GM18873 (cell line): ENCODE measurements around the gene PHYKPL.

Experiments used
- ATAC-seq: cut with Tn5 transposase; IDR thresholded peaks from one replicate; pipeline ENCODE4 v1.9.1; 2021; ENCODE audit warnings: mild to moderate bottlenecking, moderate library complexity, moderate number of reproducible peaks; ENCODE audit not compliant: unreplicated experiment, low FRiP score

PHYKPL gene

DNA sequence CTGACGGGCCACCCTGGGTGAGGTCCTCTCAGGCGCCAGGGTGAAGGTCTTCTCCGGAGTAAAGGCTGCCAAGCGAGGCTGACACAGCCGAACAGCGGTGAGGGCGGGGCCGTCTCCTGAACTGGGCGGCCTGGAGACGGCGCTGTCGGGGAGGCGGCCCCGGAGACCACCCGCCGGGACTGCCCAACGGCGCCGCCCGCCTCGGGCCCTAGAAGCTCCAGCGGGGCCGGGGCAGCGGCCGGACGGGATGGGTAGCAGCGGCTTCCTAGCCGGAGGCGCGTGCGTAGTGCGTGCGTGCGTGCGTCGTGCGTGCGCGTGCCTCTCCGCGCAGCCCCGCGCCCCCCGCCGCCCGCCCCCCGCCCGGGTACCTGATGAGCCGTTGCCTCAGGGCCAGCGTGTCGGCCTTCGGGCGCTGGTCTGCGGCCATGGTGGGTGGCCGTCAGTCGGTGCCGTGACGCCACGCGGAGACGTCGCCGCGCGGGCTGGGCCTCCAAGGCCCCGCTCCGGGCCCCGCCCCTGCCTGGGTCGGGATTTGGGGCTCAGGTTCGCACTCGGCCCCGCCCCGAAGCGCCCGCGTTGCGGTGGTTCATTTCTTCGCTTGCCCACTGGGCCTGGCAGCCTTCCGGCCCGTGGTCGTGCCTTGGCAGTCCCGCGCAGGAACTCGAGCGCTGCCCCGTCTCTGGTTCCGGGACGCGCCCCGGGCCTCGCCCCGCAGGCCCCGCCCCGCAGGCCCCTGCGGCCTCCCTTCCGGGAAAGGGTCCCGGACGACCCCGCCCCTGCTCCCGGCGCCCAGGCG, at the start of gene PHYKPL:
Gene PHYKPL (minus strand): TSS at position 679 of the 796 bp plus-strand sequence. CDS start 252 bp downstream, at position 427.
- ATAC-seq: peak; percentile 51

DNA sequence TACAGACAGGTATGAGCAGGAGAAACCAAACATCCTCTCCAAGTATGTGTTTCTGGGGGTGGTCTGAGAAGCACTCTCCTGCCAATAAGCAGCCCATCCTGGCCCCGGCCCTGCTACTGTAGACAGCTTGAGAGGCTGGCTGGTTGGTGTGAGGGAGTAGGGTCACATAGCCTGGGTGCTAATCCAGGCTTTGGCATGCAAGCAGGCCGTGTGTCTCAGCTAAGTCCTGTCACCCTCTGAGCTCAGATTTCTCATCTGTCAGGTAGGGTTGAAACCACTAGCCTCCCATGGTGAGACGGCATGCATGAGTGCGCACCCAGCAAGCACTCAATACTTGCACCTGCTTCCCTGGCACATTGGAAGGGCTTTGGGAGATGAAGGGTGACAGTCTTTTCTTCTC, 49.8 kb upstream of the PHYKPL start:
- ATAC-seq: no peak

DNA sequence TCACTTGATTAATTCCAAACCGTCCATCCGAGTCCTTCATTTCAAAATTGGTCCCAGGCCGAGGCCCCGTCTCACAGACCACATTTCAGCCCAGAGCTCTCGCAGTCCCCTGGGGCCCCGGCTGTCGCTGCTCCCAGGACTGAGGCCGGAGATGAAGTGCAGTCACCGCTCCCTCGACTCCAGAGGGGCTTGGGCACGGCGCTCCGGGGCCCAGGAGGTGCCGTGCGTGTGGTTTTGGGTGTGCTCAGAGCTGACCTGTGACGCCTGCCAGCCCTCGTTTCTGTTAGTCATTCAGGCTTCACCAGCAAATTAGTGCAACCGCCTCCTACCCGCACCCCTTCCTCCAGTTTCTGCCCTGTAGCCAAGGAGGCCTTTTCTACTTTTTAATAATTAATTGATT, 48.7 kb upstream of the PHYKPL start:
- ATAC-seq: no peak

DNA sequence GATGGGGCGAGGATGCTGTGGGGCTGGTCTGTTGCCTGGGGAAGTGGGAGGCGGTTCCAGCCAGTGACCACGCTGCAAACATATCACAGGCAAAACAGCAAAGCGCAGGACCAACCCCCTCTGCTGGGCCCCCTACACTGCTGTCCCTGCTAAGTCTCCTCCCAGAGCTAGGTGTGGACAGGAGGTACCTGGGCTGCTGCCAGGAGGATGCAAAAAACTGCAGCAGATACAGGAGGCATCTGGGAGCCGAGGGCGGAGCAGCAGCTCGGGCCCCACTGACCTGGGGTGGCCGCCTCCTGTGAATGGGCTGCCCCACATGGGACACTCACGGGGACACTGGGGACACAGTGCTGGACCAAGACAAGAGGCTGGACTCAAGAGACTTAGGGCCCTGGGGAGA, 48.0 kb upstream of the PHYKPL start:
- no peak for ATAC-seq

DNA sequence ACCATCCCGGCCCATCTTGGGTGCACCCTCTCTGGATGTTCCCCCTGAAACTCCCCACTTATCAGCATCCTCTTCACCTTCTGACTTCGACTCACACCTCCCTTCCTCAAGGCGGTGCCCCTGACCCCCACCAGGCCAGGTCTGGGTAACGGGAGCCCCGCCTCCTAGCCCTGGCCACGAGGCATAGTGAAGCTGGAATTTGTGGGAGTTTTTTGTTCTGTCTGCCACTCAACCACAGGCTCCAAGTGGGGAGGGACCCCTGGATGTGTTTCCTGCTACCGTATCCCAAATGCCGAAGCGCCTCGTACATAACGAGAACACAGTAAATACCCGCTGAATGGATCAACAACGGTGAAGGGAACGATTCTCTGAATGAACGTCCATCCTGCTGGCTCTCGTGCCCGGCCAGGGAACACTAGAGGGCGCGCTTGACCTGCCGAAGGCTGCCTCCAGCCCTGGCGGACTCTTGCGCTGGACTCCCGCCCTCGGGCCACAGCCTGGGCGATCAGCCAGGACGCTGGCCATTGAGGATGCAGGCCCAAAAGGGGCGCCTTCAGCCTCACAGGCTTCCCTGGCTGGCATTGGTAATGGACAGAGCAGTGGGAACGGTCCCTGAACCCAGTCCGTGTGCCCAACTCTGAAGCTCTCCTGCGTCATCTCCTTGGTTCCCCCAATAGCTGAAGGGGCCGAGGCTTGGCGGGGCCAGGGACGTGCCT, 47.3 kb upstream of the PHYKPL start:
- no peak for ATAC-seq

DNA sequence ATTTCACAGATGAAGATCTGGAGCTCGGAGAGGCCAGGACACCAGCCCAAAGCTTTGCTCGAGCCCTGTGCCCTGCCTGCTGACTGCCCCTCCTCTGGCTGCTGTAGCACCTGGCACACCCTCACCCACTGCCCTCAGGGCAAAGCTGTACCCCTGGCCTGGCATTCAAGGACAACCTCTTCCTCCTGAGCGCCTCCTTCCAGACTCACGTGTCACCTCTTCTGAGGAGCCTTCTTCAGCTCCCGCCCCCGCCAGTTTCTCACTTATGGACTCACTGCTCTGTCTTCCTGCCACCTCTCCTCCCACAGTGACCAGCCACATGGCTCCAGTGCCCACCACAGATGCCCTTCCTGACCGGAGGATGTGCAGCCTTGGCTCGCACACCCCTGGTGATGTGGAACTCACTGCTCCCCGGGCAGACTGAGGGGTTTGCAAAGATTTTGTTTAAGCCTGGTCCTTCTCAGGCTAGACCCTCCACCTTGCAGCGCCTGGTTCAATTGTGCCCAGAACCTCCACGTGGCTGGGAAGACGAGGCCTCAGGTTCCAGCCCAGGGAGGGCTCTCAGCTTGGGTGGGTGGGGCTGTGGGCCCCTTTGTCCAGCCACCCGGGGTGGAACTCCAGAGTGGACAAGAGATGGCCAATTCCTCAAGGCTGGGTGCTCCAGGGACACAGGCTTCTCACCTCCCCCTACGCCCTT, 46.6 kb upstream of the PHYKPL start:
- ATAC-seq: no peak

DNA sequence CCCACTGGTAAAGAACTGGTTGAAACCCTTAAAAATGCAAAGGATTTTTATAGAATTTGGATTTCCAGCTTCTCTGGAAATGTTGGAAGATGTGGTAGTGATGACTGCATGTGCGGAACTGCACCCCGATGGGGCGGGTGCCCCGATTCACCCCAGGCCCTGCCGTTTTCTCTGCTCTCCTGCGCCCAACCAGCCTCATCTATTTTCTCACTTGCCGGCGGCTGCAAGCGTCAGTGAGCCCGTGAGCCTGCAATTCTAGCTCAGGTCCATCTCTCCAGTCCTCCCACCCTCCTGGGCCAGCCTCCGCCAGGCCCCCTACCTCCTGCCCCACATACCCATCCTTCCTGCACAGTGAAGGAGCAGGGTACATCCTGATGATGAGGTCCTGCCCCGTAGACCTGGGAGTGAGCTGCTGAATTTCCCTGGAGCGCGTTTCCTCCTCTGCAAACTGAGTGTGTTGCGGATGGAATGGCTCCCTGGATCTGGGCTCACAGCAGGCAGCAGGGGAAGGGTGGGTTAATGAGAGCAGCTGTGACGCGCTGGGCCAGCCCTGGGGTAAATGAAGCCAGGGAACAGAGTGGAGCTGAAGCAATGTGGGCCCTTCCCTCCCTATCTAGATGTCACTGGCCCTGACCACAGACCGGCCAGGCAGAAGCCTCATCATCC, 45.9 kb upstream of the PHYKPL start:
- ATAC-seq: no peak

DNA sequence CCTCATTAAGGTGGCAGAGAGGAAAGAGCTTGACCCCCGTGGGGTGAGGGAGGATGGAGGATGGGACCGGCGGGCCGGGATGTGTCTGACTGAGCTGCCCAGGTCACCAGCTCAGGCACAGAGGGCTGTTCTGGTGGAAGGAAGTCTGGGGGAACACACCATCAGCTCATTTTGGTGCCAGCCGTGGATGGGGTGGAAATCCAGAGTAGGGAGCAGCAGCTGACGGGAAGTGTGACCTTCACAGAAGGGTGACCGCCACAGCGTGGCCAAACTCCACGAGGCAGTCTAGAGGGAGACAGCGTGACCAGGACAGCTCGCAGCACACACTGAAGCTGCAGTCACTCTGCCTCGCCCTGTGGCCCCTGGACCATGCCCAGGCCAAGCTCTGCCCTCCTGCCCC, 45.3 kb upstream of the PHYKPL start:
- ATAC-seq: no peak

DNA sequence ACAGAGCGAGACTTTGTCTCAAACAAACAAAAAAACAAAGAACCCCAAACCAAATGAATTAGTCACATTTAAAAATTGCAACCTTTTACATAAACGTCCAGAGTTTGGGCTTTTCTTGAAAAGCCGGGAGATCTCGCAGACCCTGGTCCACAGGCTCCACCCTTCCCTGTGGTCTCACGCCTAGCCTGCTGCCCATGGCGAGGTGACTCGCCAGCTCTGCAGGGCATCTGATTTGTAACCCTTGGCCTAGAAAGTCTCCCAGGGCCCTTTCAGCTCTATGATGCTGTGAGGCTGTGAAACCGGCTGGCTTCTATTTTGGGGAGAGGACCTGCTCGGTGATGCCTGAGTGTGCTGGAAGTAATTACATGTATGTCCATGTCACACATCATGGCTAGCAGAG, 44.7 kb upstream of the PHYKPL start:
- ATAC-seq: no peak

DNA sequence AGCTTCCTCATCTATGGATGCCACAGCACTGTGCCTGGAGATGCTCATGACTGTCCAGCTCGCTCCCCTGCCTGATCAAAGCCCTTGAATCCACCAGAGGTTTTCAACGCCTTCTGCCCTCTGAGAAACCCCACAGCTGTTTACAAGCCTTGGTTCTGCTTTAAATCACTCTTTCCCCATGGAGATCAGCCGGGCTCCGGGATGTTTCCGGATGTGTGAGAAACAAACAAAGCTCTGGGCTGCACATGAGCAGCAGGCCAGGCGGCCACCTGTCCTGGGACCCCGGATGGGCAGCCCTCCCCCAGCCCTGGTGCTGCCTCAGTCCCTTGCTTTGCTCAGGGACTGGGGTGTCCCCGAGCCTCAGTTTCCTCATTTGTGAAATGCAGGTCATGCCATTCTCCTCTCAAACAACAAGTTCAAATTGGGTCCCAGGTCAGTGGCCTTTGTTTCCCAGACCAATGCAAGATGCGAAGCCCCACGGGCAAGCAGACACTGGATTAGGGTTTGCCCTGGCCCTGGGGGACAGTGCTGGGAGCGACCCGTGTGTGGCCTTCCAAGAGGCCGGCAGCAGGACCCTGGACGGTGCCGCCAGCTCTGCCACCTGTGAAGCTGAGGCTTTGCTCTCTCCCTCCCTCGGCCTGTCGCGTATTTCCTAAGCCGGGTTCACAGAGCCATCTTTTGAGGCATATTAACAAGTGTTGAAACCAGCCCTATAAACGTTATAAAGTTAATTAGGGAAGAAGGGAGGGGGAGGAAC, 42.4 kb upstream of the PHYKPL start:
- no peak for ATAC-seq

DNA sequence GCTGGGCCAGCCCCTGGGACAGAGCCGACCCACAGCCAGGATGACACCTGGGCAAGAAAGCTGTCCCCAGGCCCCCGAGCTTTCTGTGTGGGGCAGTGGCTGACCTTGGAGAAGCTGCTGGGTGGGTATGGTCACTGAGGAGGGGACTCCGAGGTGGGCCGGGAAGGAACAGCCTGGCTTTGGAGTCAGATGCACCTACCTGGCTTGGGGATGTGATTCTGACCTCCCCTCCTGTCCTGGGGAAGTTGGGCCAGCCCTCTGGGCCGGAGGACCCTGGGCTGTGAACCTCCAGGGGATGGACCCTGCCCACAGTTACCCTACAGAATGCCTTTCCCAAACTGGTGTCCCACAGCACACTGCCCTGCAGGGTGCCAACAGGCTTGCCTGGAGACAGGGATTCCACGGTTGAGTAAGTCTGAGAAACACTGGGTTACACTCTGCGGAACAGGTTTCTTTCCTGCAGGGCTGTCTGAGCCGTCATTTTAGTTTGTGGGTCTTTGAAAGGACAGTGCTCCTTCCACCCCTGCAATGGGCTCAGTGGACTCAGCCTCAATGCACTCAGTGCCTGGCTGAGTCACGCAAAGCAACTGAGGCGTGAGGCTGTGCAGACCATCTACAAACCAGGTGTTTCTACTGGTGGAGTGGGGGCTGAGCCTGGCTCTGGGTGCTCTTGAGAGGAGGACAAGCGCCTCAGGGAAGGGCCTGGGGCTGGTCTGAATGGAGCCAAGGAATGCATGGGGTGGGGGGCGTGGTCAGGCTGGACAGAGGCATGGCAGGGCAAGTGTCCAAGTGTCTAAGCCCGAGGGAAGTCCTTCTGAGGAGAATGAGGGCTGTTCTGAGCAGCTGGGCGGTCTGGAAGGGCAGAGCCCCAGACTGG, 41.3 kb upstream of the PHYKPL start:
- ATAC-seq: no peak

DNA sequence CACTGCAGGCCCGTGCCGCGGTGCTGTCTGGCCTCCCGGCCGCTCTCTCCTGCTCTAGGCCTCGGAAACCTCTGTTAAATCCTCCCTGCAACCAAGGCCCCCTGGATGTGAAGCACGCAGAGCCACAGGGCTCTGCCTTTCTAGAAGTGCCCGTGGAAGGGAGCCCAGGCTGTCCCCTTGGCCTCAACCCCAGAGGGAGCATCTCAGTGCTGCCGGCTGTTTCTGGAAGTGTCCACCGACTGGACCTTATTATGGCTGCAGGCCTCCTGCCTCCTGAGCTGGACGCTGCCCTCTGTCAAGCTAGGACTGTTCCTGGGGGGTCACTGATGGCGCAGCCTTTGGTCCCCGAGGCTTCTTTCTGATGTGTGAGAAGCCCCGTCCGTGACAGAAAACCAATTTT, 40.4 kb upstream of the PHYKPL start:
- ATAC-seq: no peak

DNA sequence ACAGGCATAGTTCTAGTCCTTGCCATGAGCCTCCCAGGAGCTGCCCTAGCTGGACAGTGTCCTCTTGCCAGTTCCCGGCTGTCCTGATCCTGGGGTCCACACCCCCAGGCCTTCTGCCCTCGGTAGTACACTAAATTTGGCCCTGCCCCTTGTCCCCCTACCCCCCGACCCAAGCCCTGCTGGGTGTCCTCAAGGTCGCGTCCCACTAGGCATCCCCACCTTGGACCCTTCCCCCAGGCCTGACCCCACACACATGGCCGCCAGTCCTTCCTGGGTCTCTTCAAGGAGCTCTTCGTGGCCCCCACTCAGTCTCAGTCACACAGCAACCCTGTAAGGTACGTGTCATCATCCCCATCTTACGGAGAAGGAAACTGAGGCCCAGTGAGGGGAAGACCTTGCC, 40.0 kb upstream of the PHYKPL start:
- no peak for ATAC-seq

DNA sequence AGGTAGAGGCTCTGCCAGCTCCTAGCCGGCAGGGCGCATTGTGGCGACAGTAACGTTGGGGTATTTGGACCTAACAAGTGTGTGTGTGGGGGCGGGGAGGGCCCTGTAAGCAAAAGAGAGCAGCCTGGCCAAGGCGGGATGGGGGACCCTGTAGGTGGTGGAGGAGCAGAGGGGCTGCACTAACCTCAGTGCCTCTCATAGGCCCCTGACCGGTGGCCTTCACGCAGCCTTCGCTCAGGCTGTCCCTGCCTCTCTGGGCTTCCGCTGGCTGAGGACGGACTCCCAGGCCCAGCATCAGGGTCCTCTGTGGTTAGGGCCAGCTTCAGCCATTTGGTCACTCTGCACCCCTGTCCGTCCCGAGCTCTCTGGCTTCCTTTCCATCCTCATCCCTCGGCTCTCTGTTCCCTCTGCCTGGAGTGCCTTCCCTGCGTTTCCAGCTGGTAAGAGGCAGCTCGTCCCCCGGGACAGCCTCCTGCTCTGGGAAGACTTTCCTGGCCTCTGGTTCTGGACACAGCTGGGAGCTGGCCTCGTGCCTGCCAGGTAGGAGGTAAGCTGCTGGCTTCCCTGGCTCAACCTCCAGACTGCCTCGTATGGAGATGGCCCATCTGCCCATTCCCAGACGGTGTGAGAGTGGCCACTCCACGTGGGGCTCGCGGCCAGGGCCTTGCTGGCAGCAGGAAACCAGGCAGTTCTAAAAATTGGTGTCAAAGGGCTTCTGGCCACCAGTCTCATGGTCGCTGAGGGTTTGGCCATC, 39.3 kb upstream of the PHYKPL start:
- ATAC-seq: no peak

DNA sequence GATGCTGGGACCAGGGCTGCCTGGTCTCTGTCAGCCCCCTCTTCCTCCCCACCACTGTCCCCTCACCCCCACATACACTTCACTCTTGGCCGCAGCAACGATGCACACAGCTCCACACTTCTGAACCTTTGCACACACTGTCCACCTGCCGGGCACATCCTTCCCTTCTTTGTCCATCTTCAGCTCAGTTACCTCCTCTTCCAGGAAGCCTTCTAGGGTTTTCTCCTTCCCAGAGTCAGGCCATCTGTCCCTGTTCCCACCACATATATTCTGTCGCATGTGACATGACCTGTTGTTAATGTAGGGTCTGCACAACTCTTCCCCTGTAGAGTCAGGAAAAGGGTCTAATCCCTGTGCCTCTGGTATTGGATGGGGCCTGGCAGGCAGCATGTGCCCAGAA, 38.6 kb upstream of the PHYKPL start:
- ATAC-seq: no peak

DNA sequence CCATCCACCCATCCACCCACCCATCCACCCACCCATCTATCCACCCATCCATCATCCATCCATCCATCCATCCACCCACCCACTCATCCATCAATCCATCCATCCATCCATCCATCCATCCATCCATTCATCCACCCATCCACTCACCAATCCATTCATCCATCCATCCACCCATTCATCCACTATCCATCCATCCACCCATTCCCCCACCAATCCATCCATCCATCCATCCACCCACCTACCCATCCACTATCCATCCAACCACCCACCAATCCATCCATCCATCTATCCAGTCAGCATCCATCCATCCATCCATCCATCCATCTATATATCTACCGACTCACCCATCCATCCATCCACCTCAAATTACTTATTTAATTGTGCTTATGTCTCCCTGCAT, 36.9 kb upstream of the PHYKPL start:
- no peak for ATAC-seq

DNA sequence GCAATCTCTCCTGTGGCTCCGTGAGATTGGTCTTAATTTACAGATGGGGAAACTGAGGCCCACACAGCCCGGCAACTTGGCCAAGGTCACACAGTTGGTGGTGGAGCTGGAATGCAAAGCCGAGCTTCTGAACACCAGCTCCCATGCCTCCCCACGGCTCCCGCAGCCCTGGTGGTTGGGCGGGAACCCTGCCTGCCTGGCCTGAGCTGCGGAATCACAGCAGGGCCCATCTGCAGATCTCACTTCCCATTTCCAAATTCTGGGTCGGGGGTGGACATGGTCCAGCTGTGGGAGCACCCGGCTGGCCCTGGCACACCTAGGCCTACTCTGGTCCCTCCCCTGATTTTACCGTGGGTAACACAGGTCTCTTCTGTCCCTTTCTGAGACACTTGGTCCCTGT, 35.3 kb upstream of the PHYKPL start:
- ATAC-seq: no peak

DNA sequence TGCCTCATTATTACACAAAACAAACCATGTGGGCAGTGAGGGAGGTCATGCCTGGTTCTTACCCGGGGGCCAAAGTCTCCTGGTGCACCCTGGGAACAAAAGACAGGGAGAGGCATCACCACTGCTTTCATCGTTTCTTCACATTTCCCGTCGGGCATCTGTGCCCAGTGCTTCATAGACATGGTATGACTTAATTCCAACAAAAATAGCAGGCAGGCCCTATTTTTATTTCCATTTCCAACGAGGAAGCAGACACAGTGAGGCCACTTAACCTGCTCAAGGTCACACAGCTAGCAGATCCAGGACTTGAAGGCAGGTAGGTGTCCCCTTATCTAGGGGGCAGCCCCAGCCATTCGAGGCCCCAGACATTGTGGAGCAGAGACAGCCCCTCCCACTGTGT, 34.6 kb upstream of the PHYKPL start:
- ATAC-seq: no peak

DNA sequence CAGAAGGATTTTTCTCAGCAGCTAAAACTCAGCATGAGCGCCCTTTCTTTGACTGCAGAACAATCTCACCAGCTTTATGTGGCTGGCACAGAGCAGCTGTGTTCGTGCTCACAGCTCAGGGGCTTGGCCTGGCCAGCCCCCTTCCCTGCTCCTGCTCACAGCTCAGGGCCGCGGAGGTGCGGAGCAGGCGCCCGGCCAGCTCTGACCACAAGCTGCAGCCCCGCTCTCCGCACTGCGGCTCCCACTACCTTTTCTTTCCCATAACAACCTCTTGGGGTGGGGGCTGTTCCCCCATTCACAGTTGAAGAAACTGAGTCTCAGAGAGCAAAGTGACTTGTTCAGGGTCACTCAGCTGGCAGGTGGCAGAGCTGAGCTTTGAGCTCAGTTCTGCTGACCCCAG, 34.0 kb upstream of the PHYKPL start:
- ATAC-seq: no peak
